ENCODE data around the gene PDGFA. TPM values are rescaled to one million over a fixed set of nuclear protein-coding genes. Genes with fewer than 3 reads are reported as not detected.

The PDGFA gene
- total RNA-seq, 2 experiments from 2014 or later, result 5.2 to 5.3 TPM

GRCh38 chr7:475425-475728 lies 44.3 kb downstream of the PDGFA start:
- H3K4me1 Mint-ChIP-seq, result peaks cover 3% of the 10 kb centered on the region
- intact Hi-C loops (cut with DNase I, micrococcal nuclease), result no loop called here
- H3K27ac Mint-ChIP-seq, result no peak overlapping the region
- H3K9me3 Mint-ChIP-seq (ENCODE audit: low read depth), result no peaks in the 10 kb centered on the region
- no peak overlapping the region for H3K4me3 Mint-ChIP-seq
- DNase-seq (no peak), ATAC-seq (no peak)
- no peaks in the 10 kb centered on the region for H3K36me3 Mint-ChIP-seq (ENCODE audit: low read depth)
- CTCF ChIA-PET, result interaction anchor here (0.6 kb wide), 1 partner anchor 12 kb away, joined by 4 read pairs; no protein-coding TSS in a partner anchor
- POLR2A ChIA-PET, result no interaction called here
- H3K27me3 Mint-ChIP-seq, result no peaks in the 10 kb centered on the region

GRCh38 chr7:474605-475424 lies 44.8 kb downstream of the PDGFA start:
- POLR2A ChIA-PET, result no interaction called here
- DNase-seq, result no peak
- no peaks in the 10 kb centered on the region for H3K27me3 Mint-ChIP-seq
- H3K36me3 Mint-ChIP-seq (ENCODE audit: low read depth), result no peaks in the 10 kb centered on the region
- H3K9me3 Mint-ChIP-seq (ENCODE audit: low read depth), result no peaks in the 10 kb centered on the region
- CTCF ChIA-PET, result interaction anchor here (0.6 kb wide), 1 partner anchor 13 kb away, joined by 4 read pairs; no protein-coding TSS in a partner anchor
- H3K4me1 Mint-ChIP-seq, result peaks cover 3% of the 10 kb centered on the region
- no peak for ATAC-seq
- H3K27ac Mint-ChIP-seq, result no peak overlapping the region
- intact Hi-C loops (cut with DNase I, micrococcal nuclease), result no loop called here
- no peak overlapping the region for H3K4me3 Mint-ChIP-seq

GRCh38 chr7:473870-474604 lies 45.6 kb downstream of the PDGFA start:
- intact Hi-C loops (cut with DNase I, micrococcal nuclease), result no loop called here
- DNase-seq (no peak), ATAC-seq (no peak)
- Mint-ChIP-seq H3K36me3 (ENCODE audit: low read depth) (no peaks in the 10 kb centered on the region), H3K27me3 (no peaks in the 10 kb centered on the region), H3K4me3 (no peak overlapping the region), H3K4me1 (peaks cover 4% of the 10 kb centered on the region), H3K9me3 (ENCODE audit: low read depth) (no peaks in the 10 kb centered on the region), H3K27ac (no peak overlapping the region)
- ChIA-PET POLR2A (no interaction called here), CTCF (no interaction called here)

GRCh38 chr7:473211-473734 lies 46.4 kb downstream of the PDGFA start:
- intact Hi-C loops (cut with DNase I, micrococcal nuclease), result no loop called here
- Mint-ChIP-seq H3K4me1 (peaks cover 9% of the 10 kb centered on the region), H3K9me3 (ENCODE audit: low read depth) (no peaks in the 10 kb centered on the region), H3K27ac (no peak overlapping the region), H3K27me3 (no peaks in the 10 kb centered on the region), H3K36me3 (ENCODE audit: low read depth) (no peaks in the 10 kb centered on the region), H3K4me3 (no peak overlapping the region)
- ATAC-seq (no peak), DNase-seq (no peak)
- POLR2A ChIA-PET, result no interaction called here
- CTCF ChIA-PET, result interaction anchor here (0.7 kb wide), 1 partner anchor 92 kb away, joined by 3 read pairs; no protein-coding TSS in a partner anchor

- ATAC-seq (no peak), DNase-seq (no peak)
- peaks cover 13% of the 10 kb centered on the region for H3K4me1 Mint-ChIP-seq
- H3K9me3 Mint-ChIP-seq (ENCODE audit: low read depth), result peaks cover 6% of the 10 kb centered on the region
- CTCF ChIA-PET, result interaction anchor here (0.7 kb wide), 1 partner anchor 91 kb away, joined by 3 read pairs; no protein-coding TSS in a partner anchor
- H3K27ac Mint-ChIP-seq, result no peak overlapping the region
- no peak overlapping the region for H3K4me3 Mint-ChIP-seq
- POLR2A ChIA-PET, result no interaction called here
- no peaks in the 10 kb centered on the region for H3K27me3 Mint-ChIP-seq
- intact Hi-C loops (cut with DNase I, micrococcal nuclease), result no loop called here
- no peaks in the 10 kb centered on the region for H3K36me3 Mint-ChIP-seq (ENCODE audit: low read depth)
Measured at GRCh38 chr7:472640-472957, 47.0 kb downstream of the PDGFA start.

- ChIA-PET POLR2A (no interaction called here), CTCF (interaction anchor here (0.6 kb wide), 1 partner anchor 15 kb away, joined by 3 read pairs; no protein-coding TSS in a partner anchor)
- ATAC-seq, result peak; percentile 64
- no peak for DNase-seq
- Mint-ChIP-seq H3K27ac (no peak overlapping the region), H3K4me3 (no peak overlapping the region), H3K36me3 (ENCODE audit: low read depth) (no peaks in the 10 kb centered on the region), H3K4me1 (peaks cover 13% of the 10 kb centered on the region), H3K9me3 (ENCODE audit: low read depth) (peaks cover 9% of the 10 kb centered on the region), H3K27me3 (no peaks in the 10 kb centered on the region)
- intact Hi-C loops (cut with DNase I, micrococcal nuclease), result no loop called here
Measured at GRCh38 chr7:471866-472639, 47.6 kb downstream of the PDGFA start.

GRCh38 chr7:471191-471865 lies 48.3 kb downstream of the PDGFA start:
- intact Hi-C loops (cut with DNase I, micrococcal nuclease), result no loop called here
- ChIA-PET POLR2A (no interaction called here), CTCF (interaction anchor here (0.6 kb wide), 1 partner anchor 16 kb away, joined by 3 read pairs; no protein-coding TSS in a partner anchor)
- DNase-seq (no peak), ATAC-seq (no peak)
- peaks cover 9% of the 10 kb centered on the region for H3K9me3 Mint-ChIP-seq (ENCODE audit: low read depth)
- H3K36me3 Mint-ChIP-seq (ENCODE audit: low read depth), result no peaks in the 10 kb centered on the region
- no peaks in the 10 kb centered on the region for H3K27me3 Mint-ChIP-seq
- no peak overlapping the region for H3K4me3 Mint-ChIP-seq
- no peak overlapping the region for H3K27ac Mint-ChIP-seq
- H3K4me1 Mint-ChIP-seq, result peaks cover 13% of the 10 kb centered on the region

- no peaks in the 10 kb centered on the region for H3K27me3 Mint-ChIP-seq
- ATAC-seq (no peak), DNase-seq (no peak)
- H3K36me3 Mint-ChIP-seq (ENCODE audit: low read depth), result no peaks in the 10 kb centered on the region
- H3K4me1 Mint-ChIP-seq, result peaks cover 13% of the 10 kb centered on the region
- POLR2A ChIA-PET, result no interaction called here
- intact Hi-C loops (cut with DNase I, micrococcal nuclease), result no loop called here
- CTCF ChIA-PET, result interaction anchor here (1.0 kb wide), 1 partner anchor 10 kb away, joined by 3 read pairs; no protein-coding TSS in a partner anchor
- no peak overlapping the region for H3K4me3 Mint-ChIP-seq
- peaks cover 9% of the 10 kb centered on the region for H3K9me3 Mint-ChIP-seq (ENCODE audit: low read depth)
- no peak overlapping the region for H3K27ac Mint-ChIP-seq
Measured at GRCh38 chr7:469563-469961, 50.1 kb downstream of the PDGFA start.

GRCh38 chr7:468681-469562 lies 50.7 kb downstream of the PDGFA start:
- DNase-seq (peak; percentile 43), ATAC-seq (peak; percentile 64)
- H3K4me3 Mint-ChIP-seq, result no peak overlapping the region
- CTCF ChIA-PET, result interaction anchor here (1.0 kb wide), 1 partner anchor 10 kb away, joined by 3 read pairs; no protein-coding TSS in a partner anchor
- H3K9me3 Mint-ChIP-seq (ENCODE audit: low read depth), result peaks cover 9% of the 10 kb centered on the region
- intact Hi-C loops (cut with DNase I, micrococcal nuclease), result no loop called here
- no peak overlapping the region for H3K27ac Mint-ChIP-seq
- POLR2A ChIA-PET, result no interaction called here
- no peaks in the 10 kb centered on the region for H3K27me3 Mint-ChIP-seq
- H3K4me1 Mint-ChIP-seq, result peaks cover 13% of the 10 kb centered on the region
- H3K36me3 Mint-ChIP-seq (ENCODE audit: low read depth), result no peaks in the 10 kb centered on the region

- no peaks in the 10 kb centered on the region for H3K36me3 Mint-ChIP-seq (ENCODE audit: low read depth)
- no peaks in the 10 kb centered on the region for H3K27me3 Mint-ChIP-seq
- H3K27ac Mint-ChIP-seq, result no peak overlapping the region
- peaks cover 13% of the 10 kb centered on the region for H3K4me1 Mint-ChIP-seq
- no peak overlapping the region for H3K4me3 Mint-ChIP-seq
- POLR2A ChIA-PET, result no interaction called here
- no peak for ATAC-seq
- intact Hi-C loops (cut with DNase I, micrococcal nuclease), result no loop called here
- no peak for DNase-seq
- H3K9me3 Mint-ChIP-seq (ENCODE audit: low read depth), result peaks cover 9% of the 10 kb centered on the region
- CTCF ChIA-PET, result no interaction called here
Measured at GRCh38 chr7:467856-468545, 51.6 kb downstream of the PDGFA start.
